Activated naive CD8-positive, alpha-beta T cell treated with anti-CD3 and anti-CD28 coated beads, Interleukin-2, amount 10 ng/mL, durations not matched to agents 7 days and 5 days (primary cell): ENCODE data around the gene TPK1. TPM values are rescaled to one million over a fixed set of nuclear protein-coding genes. Genes with fewer than 3 reads are reported as not detected.

Experiments used
- ATAC-seq: fragments of 150-1000 bp; cut with Tn5 transposase; one replicate; pipeline ENCODE4 v1.10.0; 2021; ENCODE audit warnings: low read depth, moderate library complexity
- POLR2A ChIA-PET: fragments of 350-600 bp; sonication (Branson Sonifier 250); formaldehyde crosslinking; loops from one replicate; lab custom pipeline; 2021; ENCODE audit warnings: antibody characterized with exemption; lab: Charles Lee
- DNase-seq: peaks from one replicate; pipeline ENCODE4 v3.0.0; 2021
- H3K27ac Mint-ChIP-seq: one replicate; pipeline ENCODE4 v1.8.0; 2022; ENCODE audit warnings: mild to moderate bottlenecking, mixed read lengths
- H3K27me3 Mint-ChIP-seq: one replicate; pipeline ENCODE4 v1.8.0; 2022; ENCODE audit warnings: mild to moderate bottlenecking, moderate library complexity, mixed read lengths
- H3K36me3 Mint-ChIP-seq: one replicate; pipeline ENCODE4 v1.8.0; 2021; ENCODE audit warnings: mild to moderate bottlenecking, mixed read lengths
- H3K4me1 Mint-ChIP-seq: one replicate; pipeline ENCODE4 v1.8.0; 2021; ENCODE audit warnings: mixed read lengths
- H3K4me3 Mint-ChIP-seq: one replicate; pipeline ENCODE4 v1.8.0; 2022; ENCODE audit warnings: mild to moderate bottlenecking, moderate library complexity, mixed read lengths
- H3K9me3 Mint-ChIP-seq: one replicate; pipeline ENCODE4 v1.8.0; 2021; ENCODE audit warnings: mixed read lengths
- total RNA-seq, 2 experiments: library from RNA; stranded (reverse); gene quantifications; one replicate each; pipeline ENCODE4 v1.2.3, GENCODE V29; 2021

Gene TPK1
- total RNA-seq, 2 experiments from 2014 or later, result 17.7 to 21.0 TPM

DNA sequence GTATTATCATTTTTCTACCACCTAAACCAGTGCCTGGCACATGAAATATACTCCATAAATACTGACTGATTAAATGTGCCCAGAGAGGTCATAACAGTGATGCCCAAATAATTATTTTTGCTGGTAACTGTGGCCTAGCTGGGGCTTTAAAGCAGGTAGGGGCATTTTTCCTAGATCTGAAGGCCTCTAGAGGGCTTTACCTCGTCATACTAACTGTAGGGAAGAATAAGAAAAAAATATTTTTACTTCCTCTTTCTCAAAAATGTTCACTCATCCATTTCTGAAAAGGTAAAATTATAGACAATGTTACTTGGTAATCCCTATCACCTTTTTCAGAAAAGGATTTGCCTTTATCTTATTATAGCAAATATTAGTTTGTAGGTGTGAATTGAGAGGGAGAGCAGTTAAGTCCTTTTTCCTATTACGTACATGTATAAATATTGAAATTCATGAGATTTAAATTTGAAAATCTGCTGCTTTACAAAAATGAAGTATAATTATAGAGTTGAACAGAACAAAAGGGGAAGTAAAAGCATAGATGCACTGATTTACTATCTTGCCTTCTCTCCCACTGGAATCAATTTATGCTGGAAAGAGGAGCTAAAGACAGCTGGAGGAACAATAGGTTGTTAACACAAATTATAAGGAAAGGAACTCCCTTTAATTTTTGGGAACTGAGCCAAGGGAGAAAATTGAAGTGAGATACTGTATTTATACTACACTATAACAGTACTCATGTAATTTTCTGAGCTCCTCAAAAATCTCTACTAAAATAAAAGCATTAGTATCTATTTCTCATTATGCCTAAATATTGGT is 360.8 kb downstream of the TPK1 start:
- POLR2A ChIA-PET, result no interaction called here
- H3K27me3 Mint-ChIP-seq, result no peaks in the 10 kb centered on the region
- no peak overlapping the region for H3K27ac Mint-ChIP-seq
- no peak overlapping the region for H3K4me3 Mint-ChIP-seq
- H3K9me3 Mint-ChIP-seq, result no peaks in the 10 kb centered on the region
- no peaks in the 10 kb centered on the region for H3K36me3 Mint-ChIP-seq
- DNase-seq (no peak), ATAC-seq (no peak)
- no peaks in the 10 kb centered on the region for H3K4me1 Mint-ChIP-seq

DNA sequence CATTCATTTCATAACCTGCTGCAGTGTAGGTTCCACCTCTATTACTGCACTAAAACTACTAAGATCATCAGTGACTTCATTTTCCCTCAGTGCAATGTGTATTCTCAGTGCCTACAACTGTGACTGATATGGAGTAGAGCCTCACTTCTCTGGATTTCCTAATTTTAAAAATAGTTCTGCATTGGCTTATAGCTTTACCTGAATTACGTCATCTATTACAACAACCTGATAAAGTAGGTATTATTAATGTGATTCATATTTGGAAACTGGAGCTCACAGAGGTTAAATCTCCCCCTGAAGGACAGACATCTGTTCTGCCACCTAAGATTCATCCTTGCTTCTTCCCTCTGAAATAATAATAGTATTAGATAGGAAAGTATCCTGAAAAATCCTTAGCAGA is 361.5 kb downstream of the TPK1 start:
- H3K27me3 Mint-ChIP-seq, result no peaks in the 10 kb centered on the region
- POLR2A ChIA-PET, result no interaction called here
- no peak for DNase-seq
- no peaks in the 10 kb centered on the region for H3K4me1 Mint-ChIP-seq
- no peak overlapping the region for H3K4me3 Mint-ChIP-seq
- no peaks in the 10 kb centered on the region for H3K36me3 Mint-ChIP-seq
- ATAC-seq, result no peak
- no peak overlapping the region for H3K27ac Mint-ChIP-seq
- H3K9me3 Mint-ChIP-seq, result no peaks in the 10 kb centered on the region

DNA sequence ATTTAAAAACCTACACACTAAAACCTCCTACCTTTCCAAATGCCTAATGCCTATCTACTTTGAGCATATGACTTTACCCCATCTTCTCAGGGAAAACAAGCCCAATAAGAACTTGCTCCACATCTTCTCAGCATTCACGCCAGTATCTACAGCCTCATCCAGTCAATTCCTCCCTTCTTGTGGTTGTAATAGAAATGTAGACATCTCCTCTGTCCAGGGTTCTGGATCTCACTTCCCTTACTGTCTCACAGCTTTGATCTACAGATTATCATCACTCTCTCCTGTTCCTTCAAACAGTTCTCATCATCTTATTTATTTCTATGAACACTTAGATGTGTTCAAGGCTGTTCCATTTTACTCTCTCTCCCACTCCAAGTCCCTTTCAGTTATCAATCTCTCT is 361.9 kb downstream of the TPK1 start:
- ATAC-seq (no peak), DNase-seq (no peak)
- H3K27me3 Mint-ChIP-seq, result no peaks in the 10 kb centered on the region
- no peaks in the 10 kb centered on the region for H3K36me3 Mint-ChIP-seq
- H3K27ac Mint-ChIP-seq, result no peak overlapping the region
- POLR2A ChIA-PET, result no interaction called here
- H3K4me3 Mint-ChIP-seq, result no peak overlapping the region
- no peaks in the 10 kb centered on the region for H3K9me3 Mint-ChIP-seq
- no peaks in the 10 kb centered on the region for H3K4me1 Mint-ChIP-seq

GRCh38 chr7:144470078-144470477 is 365.8 kb downstream of the TPK1 start:
- no peaks in the 10 kb centered on the region for H3K27me3 Mint-ChIP-seq
- no peak overlapping the region for H3K27ac Mint-ChIP-seq
- no peaks in the 10 kb centered on the region for H3K36me3 Mint-ChIP-seq
- no peaks in the 10 kb centered on the region for H3K4me1 Mint-ChIP-seq
- no peak for ATAC-seq
- no peak overlapping the region for H3K4me3 Mint-ChIP-seq
- POLR2A ChIA-PET, result no interaction called here
- no peaks in the 10 kb centered on the region for H3K9me3 Mint-ChIP-seq
- no peak for DNase-seq

GRCh38 chr7:144468990-144469732 is 366.7 kb downstream of the TPK1 start:
- no peak overlapping the region for H3K4me3 Mint-ChIP-seq
- H3K36me3 Mint-ChIP-seq, result no peaks in the 10 kb centered on the region
- no peak overlapping the region for H3K27ac Mint-ChIP-seq
- DNase-seq (no peak), ATAC-seq (no peak)
- H3K27me3 Mint-ChIP-seq, result no peaks in the 10 kb centered on the region
- POLR2A ChIA-PET, result no interaction called here
- H3K4me1 Mint-ChIP-seq, result no peaks in the 10 kb centered on the region
- H3K9me3 Mint-ChIP-seq, result no peaks in the 10 kb centered on the region

DNA sequence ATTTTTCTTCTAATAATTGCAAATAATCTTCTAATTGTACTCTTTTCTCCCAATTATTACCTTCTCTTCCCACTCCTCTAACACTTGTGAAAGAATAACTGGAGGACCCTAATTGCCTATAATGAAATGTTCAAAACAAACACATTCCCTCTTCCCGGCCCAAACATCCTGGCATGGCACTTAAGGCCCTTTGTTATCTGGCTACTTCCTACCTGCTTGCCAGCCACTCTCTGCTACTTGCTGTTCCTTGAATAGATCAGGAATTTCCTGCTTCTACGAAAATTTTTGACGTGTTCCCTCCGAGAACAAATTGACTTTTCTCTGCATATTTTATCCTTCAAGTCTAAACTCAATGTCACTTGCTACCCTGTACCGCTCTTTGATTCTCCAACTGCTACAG is 376.2 kb downstream of the TPK1 start:
- no peaks in the 10 kb centered on the region for H3K4me1 Mint-ChIP-seq
- ATAC-seq (no peak), DNase-seq (no peak)
- POLR2A ChIA-PET, result no interaction called here
- H3K27me3 Mint-ChIP-seq, result no peaks in the 10 kb centered on the region
- no peak overlapping the region for H3K4me3 Mint-ChIP-seq
- H3K27ac Mint-ChIP-seq, result no peak overlapping the region
- peaks cover 22% of the 10 kb centered on the region for H3K9me3 Mint-ChIP-seq
- peaks cover 9% of the 10 kb centered on the region for H3K36me3 Mint-ChIP-seq

GRCh38 chr7:144455040-144455404 is 380.8 kb downstream of the TPK1 start:
- Mint-ChIP-seq H3K36me3 (peaks cover 11% of the 10 kb centered on the region), H3K9me3 (peaks cover 15% of the 10 kb centered on the region), H3K27me3 (no peaks in the 10 kb centered on the region), H3K4me1 (no peaks in the 10 kb centered on the region), H3K27ac (no peak overlapping the region), H3K4me3 (no peak overlapping the region)
- no peak for DNase-seq
- no peak for ATAC-seq
- POLR2A ChIA-PET, result no interaction called here

DNA sequence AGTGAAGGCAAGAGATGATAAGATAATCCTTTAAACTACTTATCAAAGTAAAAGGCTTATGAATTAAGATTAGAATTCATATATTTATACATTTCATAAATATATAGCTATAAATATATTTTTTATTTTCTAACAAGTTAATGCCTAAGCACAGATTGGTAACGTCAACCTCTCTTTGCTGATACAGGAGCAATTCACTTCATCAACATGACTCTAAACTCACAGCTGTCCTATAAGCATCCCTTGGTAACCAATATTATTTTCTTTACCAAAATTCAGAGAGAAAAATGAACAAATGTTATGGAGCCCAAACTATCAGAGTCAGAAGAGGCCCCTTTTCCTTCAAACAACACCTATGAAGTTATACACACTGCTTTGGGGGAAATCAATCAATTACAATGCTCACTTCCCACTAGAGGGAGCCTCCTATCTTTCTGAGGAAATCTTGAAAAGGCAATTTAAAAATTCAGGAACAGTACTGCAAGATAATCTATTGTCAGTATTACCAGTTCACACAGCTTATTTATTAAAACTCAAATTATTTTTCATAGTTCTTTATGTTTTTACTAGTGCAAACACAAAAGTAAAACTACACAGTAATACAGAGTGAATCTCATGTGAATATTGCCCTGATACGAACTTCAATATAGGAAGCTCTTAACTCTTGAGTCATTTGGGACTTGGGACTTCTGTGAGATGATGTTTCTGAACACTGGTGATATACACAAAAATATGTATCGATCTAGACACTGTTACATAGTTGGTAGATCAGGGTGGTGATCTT is 381.4 kb downstream of the TPK1 start:
- H3K27ac Mint-ChIP-seq, result no peak overlapping the region
- ATAC-seq (no peak), DNase-seq (no peak)
- no peak overlapping the region for H3K4me3 Mint-ChIP-seq
- no peaks in the 10 kb centered on the region for H3K4me1 Mint-ChIP-seq
- POLR2A ChIA-PET, result no interaction called here
- peaks cover 10% of the 10 kb centered on the region for H3K9me3 Mint-ChIP-seq
- H3K36me3 Mint-ChIP-seq, result peaks cover 12% of the 10 kb centered on the region
- H3K27me3 Mint-ChIP-seq, result no peaks in the 10 kb centered on the region

- no peak overlapping the region for H3K4me3 Mint-ChIP-seq
- H3K27ac Mint-ChIP-seq, result no peak overlapping the region
- no peaks in the 10 kb centered on the region for H3K4me1 Mint-ChIP-seq
- H3K36me3 Mint-ChIP-seq, result peaks cover 16% of the 10 kb centered on the region
- POLR2A ChIA-PET, result no interaction called here
- peaks cover 10% of the 10 kb centered on the region for H3K9me3 Mint-ChIP-seq
- DNase-seq (no peak), ATAC-seq (no peak)
- H3K27me3 Mint-ChIP-seq, result no peaks in the 10 kb centered on the region
These were observed 383.8 kb downstream of the TPK1 start for GRCh38 chr7:144452064-144452463.

DNA sequence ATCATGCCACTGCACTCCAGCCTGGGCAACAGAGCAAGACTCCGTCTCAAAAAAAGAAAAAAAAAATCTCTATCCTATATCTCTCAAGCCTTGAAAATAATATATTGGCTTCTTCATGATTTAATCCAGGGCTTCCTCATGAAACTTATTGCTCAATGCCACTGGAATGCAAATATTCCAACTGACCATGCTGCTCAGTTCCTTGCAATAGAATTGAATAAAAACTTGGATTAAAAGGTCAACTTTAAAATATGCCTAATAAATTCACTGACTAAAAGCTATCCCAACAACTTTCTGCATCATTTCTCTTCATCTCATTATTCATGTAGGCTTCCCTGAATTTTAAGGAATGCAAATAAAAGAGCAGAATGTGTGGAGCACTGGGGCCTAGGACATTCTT is 390.3 kb downstream of the TPK1 start:
- DNase-seq, result no peak
- H3K27ac Mint-ChIP-seq, result no peak overlapping the region
- POLR2A ChIA-PET, result no interaction called here
- no peak for ATAC-seq
- peaks cover 5% of the 10 kb centered on the region for H3K36me3 Mint-ChIP-seq
- no peaks in the 10 kb centered on the region for H3K27me3 Mint-ChIP-seq
- no peaks in the 10 kb centered on the region for H3K4me1 Mint-ChIP-seq
- H3K9me3 Mint-ChIP-seq, result no peaks in the 10 kb centered on the region
- H3K4me3 Mint-ChIP-seq, result no peak overlapping the region

GRCh38 chr7:144439717-144440205 is 396.1 kb downstream of the TPK1 start:
- Mint-ChIP-seq H3K4me1 (no peaks in the 10 kb centered on the region), H3K9me3 (no peaks in the 10 kb centered on the region), H3K27ac (no peak overlapping the region), H3K4me3 (no peak overlapping the region), H3K27me3 (no peaks in the 10 kb centered on the region), H3K36me3 (no peaks in the 10 kb centered on the region)
- no peak for DNase-seq
- no peak for ATAC-seq
- POLR2A ChIA-PET, result no interaction called here

DNA sequence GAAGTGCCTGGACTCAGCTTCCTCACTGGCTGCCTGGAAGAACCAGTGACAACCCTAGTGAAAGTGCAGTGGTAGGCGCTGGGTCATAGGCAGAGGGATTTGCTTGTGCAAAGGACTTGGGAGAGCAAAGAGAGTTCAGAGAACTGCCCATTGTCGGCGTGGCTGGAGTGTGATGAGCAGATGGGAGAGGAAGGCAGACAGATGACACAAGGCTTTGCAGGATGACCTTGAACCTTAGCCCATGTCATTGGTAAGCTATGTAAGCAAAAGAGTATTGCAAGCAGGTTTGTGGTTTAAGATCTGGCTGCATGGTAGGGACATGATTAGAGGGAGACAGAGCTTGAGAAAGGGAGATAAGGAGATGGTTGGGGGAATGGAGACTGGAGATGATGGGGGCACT is 397.1 kb downstream of the TPK1 start:
- DNase-seq (no peak), ATAC-seq (no peak)
- Mint-ChIP-seq H3K27ac (no peak overlapping the region), H3K4me1 (no peaks in the 10 kb centered on the region), H3K4me3 (no peak overlapping the region), H3K9me3 (no peaks in the 10 kb centered on the region), H3K27me3 (no peaks in the 10 kb centered on the region), H3K36me3 (no peaks in the 10 kb centered on the region)
- POLR2A ChIA-PET, result no interaction called here

DNA sequence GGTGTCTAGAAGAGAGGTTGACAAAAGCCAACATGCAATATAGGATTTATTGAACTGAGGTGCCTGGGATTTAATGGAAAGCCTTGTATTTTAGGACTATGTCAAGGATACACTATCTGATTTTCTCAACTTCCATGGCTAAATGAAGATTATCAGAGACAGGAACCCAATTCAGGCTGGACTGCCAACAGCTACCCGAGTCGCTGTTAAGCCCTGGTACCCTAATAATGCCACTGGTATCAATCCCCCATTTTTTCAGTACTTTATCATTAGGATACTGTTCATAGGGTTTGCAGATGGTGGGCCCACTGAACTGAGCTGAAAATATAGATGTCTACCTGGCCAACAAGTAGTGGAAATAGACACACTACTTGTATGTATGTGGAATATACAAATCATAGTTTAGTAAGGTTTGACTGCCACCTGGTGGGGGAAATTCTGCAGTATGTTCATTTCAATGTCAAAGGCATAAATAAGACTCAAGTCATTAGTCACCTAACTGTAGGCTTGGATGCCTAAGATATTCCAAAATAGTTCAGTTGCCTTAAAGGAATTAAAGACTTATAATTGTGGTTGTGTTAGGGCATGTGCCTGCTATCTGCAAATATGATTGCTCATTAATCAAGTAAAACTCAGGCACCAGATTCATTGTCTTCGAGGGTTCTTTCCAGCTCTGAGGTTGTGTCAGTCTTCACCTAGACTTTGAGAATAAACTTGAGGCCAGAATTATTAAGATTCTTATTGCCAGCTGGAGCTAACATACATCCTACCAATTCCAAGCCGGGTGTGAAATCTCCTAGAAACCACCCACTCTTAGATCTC is 398.3 kb downstream of the TPK1 start:
- H3K27ac Mint-ChIP-seq, result no peak overlapping the region
- no peak for DNase-seq
- no peaks in the 10 kb centered on the region for H3K36me3 Mint-ChIP-seq
- H3K9me3 Mint-ChIP-seq, result no peaks in the 10 kb centered on the region
- H3K27me3 Mint-ChIP-seq, result peaks cover 6% of the 10 kb centered on the region
- POLR2A ChIA-PET, result no interaction called here
- no peaks in the 10 kb centered on the region for H3K4me1 Mint-ChIP-seq
- H3K4me3 Mint-ChIP-seq, result no peak overlapping the region
- no peak for ATAC-seq
